ENCODE data around the gene SPG7. TPM values are rescaled to one million over a fixed set of nuclear protein-coding genes. Genes with fewer than 3 reads are reported as not detected.

The SPG7 gene
- total and polyA plus RNA-seq, 2 donors (not counting 1 experiment from before 2014, with no cell fraction given), result 35.1 to 107 TPM

GRCh38 chr16:89473136-89473712 is 35.0 kb upstream of the SPG7 start:
- TF ChIP-seq EZH2 (IDR thresholded peaks at IDR 0.05; ENCODE audit: low read length, missing control alignments) (no peak), CTCF (conservative IDR thresholded peaks at IDR 0.05 in 1 of 2, IDR thresholded peaks at IDR 0.05 in 1 of 2; ENCODE audit: low read depth in 1 of 2, low read length in 2 of 2) (no peak)
- Histone ChIP-seq H3K27me3 (ENCODE audit: control insufficient read depth, insufficient read depth, low read length) (no peaks in the 10 kb centered on the region), H3K4me2 (ENCODE audit: extremely low read depth, insufficient read depth, low read length) (no peak overlapping the region), H3K9me3 (ENCODE audit: control insufficient read depth, insufficient read depth, low read depth, low read length) (no peaks in the 10 kb centered on the region), H3K36me3 (ENCODE audit: control insufficient read depth, insufficient read depth, low read length) (no peaks in the 10 kb centered on the region), H3K79me2 (ENCODE audit: control insufficient read depth, insufficient read depth, low read length) (peaks cover 99% of the 10 kb centered on the region), H4K20me1 (ENCODE audit: control insufficient read depth, extremely low read depth, insufficient read depth, low read length) (peaks cover 9% of the 10 kb centered on the region), H3K9ac (ENCODE audit: insufficient read depth, low read length) (no peak overlapping the region), H3K4me3 (replicated peaks in 1 of 4; ENCODE audit: control extremely low read depth in 1 of 4, insufficient read depth in 1 of 4, low read depth in 3 of 4, low read length in 4 of 4) (no peak overlapping the region), H3K27ac (ENCODE audit: insufficient read depth, low read length) (no peak overlapping the region), H3K4me1 (ENCODE audit: control insufficient read depth, extremely low read depth, insufficient read depth, low read length) (peaks cover 14% of the 10 kb centered on the region), H2AFZ (ENCODE audit: low read length) (no peak overlapping the region)
- peak in 1 of 2 donors; percentile 12 for DNase-seq (ENCODE audit: low read depth in 2 of 2)

GRCh38 chr16:89473791-89474414 is 34.3 kb upstream of the SPG7 start:
- H3K9ac ChIP-seq (ENCODE audit: insufficient read depth, low read length), result no peak overlapping the region
- H3K9me3 ChIP-seq (ENCODE audit: control insufficient read depth, insufficient read depth, low read depth, low read length), result no peaks in the 10 kb centered on the region
- peak; percentile 48 to 77 for DNase-seq (ENCODE audit: low read depth in 2 of 2)
- no peak overlapping the region for H3K4me2 ChIP-seq (ENCODE audit: extremely low read depth, insufficient read depth, low read length)
- no peak overlapping the region for H2AFZ ChIP-seq (ENCODE audit: low read length)
- peaks cover 17% of the 10 kb centered on the region for H3K4me1 ChIP-seq (ENCODE audit: control insufficient read depth, extremely low read depth, insufficient read depth, low read length)
- no peaks in the 10 kb centered on the region for H3K36me3 ChIP-seq (ENCODE audit: control insufficient read depth, insufficient read depth, low read length)
- H3K79me2 ChIP-seq (ENCODE audit: control insufficient read depth, insufficient read depth, low read length), result peaks cover 99% of the 10 kb centered on the region
- H3K4me3 ChIP-seq (replicated peaks in 1 of 4; ENCODE audit: control extremely low read depth in 1 of 4, insufficient read depth in 1 of 4, low read depth in 3 of 4, low read length in 4 of 4), result no peak overlapping the region
- no peak overlapping the region for H3K27ac ChIP-seq (ENCODE audit: insufficient read depth, low read length)
- TF ChIP-seq EZH2 (IDR thresholded peaks at IDR 0.05; ENCODE audit: low read length, missing control alignments) (no peak), CTCF (conservative IDR thresholded peaks at IDR 0.05 in 1 of 2, IDR thresholded peaks at IDR 0.05 in 1 of 2; ENCODE audit: low read depth in 1 of 2, low read length in 2 of 2) (no peak)
- H3K27me3 ChIP-seq (ENCODE audit: control insufficient read depth, insufficient read depth, low read length), result no peaks in the 10 kb centered on the region
- H4K20me1 ChIP-seq (ENCODE audit: control insufficient read depth, extremely low read depth, insufficient read depth, low read length), result peaks cover 9% of the 10 kb centered on the region

GRCh38 chr16:89475144-89475543 is 33.1 kb upstream of the SPG7 start:
- Histone ChIP-seq H2AFZ (ENCODE audit: low read length) (no peak overlapping the region), H3K27ac (ENCODE audit: insufficient read depth, low read length) (peak overlapping the region; percentile 18), H3K4me2 (ENCODE audit: extremely low read depth, insufficient read depth, low read length) (no peak overlapping the region), H3K9ac (ENCODE audit: insufficient read depth, low read length) (no peak overlapping the region), H3K9me3 (ENCODE audit: control insufficient read depth, insufficient read depth, low read depth, low read length) (no peaks in the 10 kb centered on the region), H3K36me3 (ENCODE audit: control insufficient read depth, insufficient read depth, low read length) (no peaks in the 10 kb centered on the region), H3K4me3 (replicated peaks in 1 of 4; ENCODE audit: control extremely low read depth in 1 of 4, insufficient read depth in 1 of 4, low read depth in 3 of 4, low read length in 4 of 4) (no peak overlapping the region), H3K79me2 (ENCODE audit: control insufficient read depth, insufficient read depth, low read length) (peaks cover 97% of the 10 kb centered on the region), H3K4me1 (ENCODE audit: control insufficient read depth, extremely low read depth, insufficient read depth, low read length) (peaks cover 19% of the 10 kb centered on the region), H3K27me3 (ENCODE audit: control insufficient read depth, insufficient read depth, low read length) (no peaks in the 10 kb centered on the region), H4K20me1 (ENCODE audit: control insufficient read depth, extremely low read depth, insufficient read depth, low read length) (peaks cover 8% of the 10 kb centered on the region)
- TF ChIP-seq EZH2 (IDR thresholded peaks at IDR 0.05; ENCODE audit: low read length, missing control alignments) (no peak), CTCF (conservative IDR thresholded peaks at IDR 0.05 in 1 of 2, IDR thresholded peaks at IDR 0.05 in 1 of 2; ENCODE audit: low read depth in 1 of 2, low read length in 2 of 2) (no peak)
- DNase-seq (ENCODE audit: low read depth in 2 of 2), result peak in 1 of 2 donors; percentile 15
